GM19238 (cell line): ENCODE data around the gene ARPC2.
"Not testable (repeated sequence)": the region's sequence is repeated elsewhere in the genome, so short reads cannot be mapped to it uniquely, and the experiment has no call there.

Experiments used
- DNase-seq: peaks from one replicate; pipeline ENCODE4 v3.0.0; 2011; ENCODE audit warnings: low spot score; ENCODE audit not compliant: insufficient read length

ARPC2 gene

GRCh38 chr2:218270721-218271486 lies 53.9 kb downstream of the ARPC2 start:
- no peak for DNase-seq

- no peak for DNase-seq
Measured at GRCh38 chr2:218271487-218271797, 54.5 kb downstream of the ARPC2 start.

GRCh38 chr2:218271865-218272530 lies 55.0 kb downstream of the ARPC2 start:
- DNase-seq: no peak

- peak; percentile 77 for DNase-seq
Measured at GRCh38 chr2:218272531-218273212, 55.7 kb downstream of the ARPC2 start.

GRCh38 chr2:218273214-218273907 lies 56.4 kb downstream of the ARPC2 start:
- not testable (repeated sequence) for DNase-seq

GRCh38 chr2:218273908-218274249 lies 56.9 kb downstream of the ARPC2 start:
- no peak for DNase-seq

- no peak for DNase-seq
Measured at GRCh38 chr2:218274586-218274985, 57.6 kb downstream of the ARPC2 start.

- no peak for DNase-seq
Measured at GRCh38 chr2:218275371-218276072, 58.5 kb downstream of the ARPC2 start.

- DNase-seq: no peak
Measured at GRCh38 chr2:218276986-218277755, 60.2 kb downstream of the ARPC2 start.

- DNase-seq: no peak
Measured at GRCh38 chr2:218277921-218278320, 60.9 kb downstream of the ARPC2 start.

- DNase-seq: no peak
Measured at GRCh38 chr2:218278531-218279360, 61.8 kb downstream of the ARPC2 start.

- no peak for DNase-seq
Measured at GRCh38 chr2:218280260-218280870, 63.4 kb downstream of the ARPC2 start.

GRCh38 chr2:218281449-218281848 lies 64.5 kb downstream of the ARPC2 start:
- DNase-seq: no peak

- no peak for DNase-seq
Measured at GRCh38 chr2:218282173-218282991, 65.4 kb downstream of the ARPC2 start.

GRCh38 chr2:218284106-218284811 lies 67.3 kb downstream of the ARPC2 start:
- peak; percentile 74 for DNase-seq

GRCh38 chr2:218285604-218286003 lies 68.6 kb downstream of the ARPC2 start:
- no peak for DNase-seq

- peak; percentile 82 for DNase-seq
Measured at GRCh38 chr2:218286570-218287459, 69.8 kb downstream of the ARPC2 start.
